NCI-H2029 (cell line): ENCODE results near the gene TP53TG3D.
"Not testable (repeated sequence)": the region's sequence is repeated elsewhere in the genome, so short reads cannot be mapped to it uniquely, and the experiment has no call there.

Experiments used
- DNase-seq: peaks from one replicate; lab custom pipeline; 2025; lab: John Stamatoyannopoulos, UW

TP53TG3D gene, protein sequence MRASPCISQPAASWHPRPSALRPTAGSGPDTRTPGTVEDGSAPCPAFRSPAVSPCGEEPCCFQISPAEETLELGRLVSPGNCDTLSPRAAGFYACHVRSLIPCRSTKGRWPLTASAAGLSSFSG

DNA sequence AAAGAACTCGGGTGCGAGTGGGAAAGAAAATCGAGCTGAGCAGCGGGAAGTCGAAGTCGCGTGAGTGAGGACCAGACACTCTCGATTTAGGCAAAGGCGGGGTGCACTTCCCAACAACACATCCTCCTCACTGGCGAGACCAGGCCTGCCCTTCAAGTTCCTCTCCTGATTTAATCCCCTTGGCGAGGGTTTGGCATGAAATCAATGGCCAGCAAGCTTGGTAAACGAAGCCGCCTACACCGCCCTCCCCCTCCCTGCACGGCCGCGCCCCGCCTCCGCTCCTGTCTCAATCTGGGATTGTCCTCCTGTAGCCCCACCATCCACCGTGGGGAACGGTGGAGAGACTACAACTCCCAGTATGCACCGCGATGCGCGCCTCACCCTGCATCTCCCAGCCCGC, at the start of gene TP53TG3D:
Gene TP53TG3D, plus strand, starts transcription at position 301 of the 400 bp plus-strand sequence. Its CDS starts 68 bp downstream, at position 369.
- DNase-seq, result not testable (repeated sequence)

DNA sequence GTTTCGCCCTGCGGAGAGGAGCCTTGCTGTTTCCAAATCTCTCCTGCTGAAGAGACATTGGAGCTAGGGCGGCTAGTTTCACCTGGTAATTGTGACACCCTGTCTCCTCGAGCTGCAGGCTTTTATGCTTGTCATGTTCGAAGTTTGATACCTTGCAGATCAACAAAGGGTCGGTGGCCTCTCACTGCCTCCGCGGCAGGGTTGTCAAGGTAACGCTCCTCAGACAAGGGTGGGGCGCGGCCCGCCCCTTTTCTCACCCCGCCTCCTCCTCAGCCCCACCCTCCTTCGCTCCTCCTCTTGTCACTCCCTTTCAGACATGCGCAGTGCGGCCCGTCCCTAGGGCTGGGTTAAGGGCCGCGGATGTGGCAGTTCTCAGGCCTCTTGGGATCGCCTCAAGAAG, 421 bp downstream of the TP53TG3D start:
- DNase-seq, result not testable (repeated sequence)

DNA sequence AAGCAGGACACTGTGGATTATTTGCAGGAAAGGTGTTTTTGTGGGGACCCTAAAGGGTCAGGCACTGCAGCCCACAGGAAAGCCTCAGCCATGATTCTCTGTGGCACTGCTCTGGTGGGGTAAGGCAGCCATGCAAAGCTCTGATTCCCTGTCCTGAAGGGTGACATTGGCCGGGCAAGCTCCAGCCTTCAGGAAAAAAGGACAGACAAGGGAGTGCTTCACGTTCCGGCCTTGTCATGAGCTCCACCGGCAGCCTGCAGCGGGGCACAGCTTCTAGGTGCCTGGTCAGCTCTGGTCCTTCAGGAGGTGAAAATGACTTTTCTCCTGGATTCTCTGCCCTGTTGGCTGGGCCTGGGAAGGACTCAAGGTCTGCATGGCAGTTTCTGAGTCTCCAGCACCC, 8.4 kb downstream of the TP53TG3D start:
- DNase-seq, result not testable (repeated sequence)

DNA sequence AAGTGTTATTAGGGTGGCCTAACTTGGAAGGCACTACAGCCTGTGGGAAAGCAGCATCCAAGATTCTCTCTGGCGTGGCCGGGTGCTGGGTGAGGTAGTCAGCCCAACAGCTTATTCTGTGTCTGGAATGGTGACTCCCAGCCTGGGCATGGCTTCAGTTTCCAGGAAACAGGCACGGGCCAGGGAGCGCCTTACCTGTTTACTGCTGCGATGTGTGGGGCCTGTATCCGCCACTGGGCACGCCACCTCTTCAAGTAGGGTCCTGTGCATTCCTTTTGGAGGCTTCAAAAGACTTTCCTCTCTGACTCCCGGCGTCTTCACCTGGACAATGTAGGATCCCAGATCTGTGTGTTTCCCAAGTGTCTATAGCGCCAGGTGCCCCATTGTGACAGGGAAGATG, 10.5 kb downstream of the TP53TG3D start:
- DNase-seq, result not testable (repeated sequence)

DNA sequence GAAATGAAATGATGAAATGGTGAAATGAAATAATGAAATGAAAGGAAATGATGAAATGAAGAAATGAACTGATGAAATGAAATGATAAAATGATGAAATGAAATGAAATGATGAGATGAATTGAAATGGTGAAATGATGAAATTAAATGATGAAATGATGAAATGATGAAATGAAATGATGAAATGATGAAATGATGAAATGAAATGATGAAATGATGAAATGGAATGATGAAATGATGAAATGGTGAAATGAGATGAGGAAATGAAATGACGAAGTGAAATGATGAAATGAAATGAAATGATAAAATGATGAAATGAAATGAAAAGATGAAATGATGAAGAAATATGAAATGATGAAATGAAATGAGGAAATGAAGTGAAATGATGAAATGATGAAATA, 28.8 kb downstream of the TP53TG3D start:
- DNase-seq, result not testable (repeated sequence)

DNA sequence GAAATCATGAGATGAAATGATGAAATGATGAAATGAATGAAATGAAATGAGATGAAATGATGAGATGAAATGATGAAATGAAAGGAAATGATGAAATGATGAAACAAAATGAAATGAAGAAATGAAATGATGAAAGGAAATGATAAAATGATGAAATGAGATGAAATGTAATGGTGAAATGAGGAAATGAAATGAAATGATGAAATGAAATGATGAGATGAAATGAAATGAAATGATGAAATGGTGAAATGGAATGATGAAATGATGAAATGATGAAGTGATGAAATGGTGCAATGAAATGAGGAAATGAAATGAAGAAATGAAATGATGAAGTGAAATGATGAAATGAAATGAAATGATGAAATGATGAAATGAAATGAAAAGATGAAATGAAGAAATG, 29.9 kb downstream of the TP53TG3D start:
- not testable (repeated sequence) for DNase-seq

DNA sequence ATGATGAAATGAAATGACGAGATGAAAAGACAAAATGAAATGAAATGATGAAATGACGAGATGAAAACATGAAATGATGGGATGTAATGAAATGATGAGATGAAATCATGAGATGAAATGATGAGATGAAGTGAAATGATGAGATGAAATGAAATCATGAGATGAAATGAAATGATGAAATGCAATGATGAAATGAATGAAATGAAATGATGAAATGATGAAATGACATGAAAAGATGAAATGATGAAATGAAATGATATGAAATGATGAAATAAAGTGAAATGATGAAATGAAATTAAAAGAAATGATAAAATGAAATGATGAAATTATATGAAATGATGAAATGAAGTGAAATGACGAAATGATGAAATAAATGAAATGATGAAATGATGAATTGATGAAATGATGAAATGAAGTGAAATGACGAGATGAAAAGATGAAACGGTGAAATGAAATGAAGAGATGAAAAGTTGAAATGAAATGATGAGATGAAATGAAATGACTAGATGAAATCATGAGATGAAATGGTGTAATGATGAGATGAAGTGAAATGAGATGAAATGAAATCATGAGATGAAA, 30.9 kb downstream of the TP53TG3D start:
- DNase-seq, result not testable (repeated sequence)

DNA sequence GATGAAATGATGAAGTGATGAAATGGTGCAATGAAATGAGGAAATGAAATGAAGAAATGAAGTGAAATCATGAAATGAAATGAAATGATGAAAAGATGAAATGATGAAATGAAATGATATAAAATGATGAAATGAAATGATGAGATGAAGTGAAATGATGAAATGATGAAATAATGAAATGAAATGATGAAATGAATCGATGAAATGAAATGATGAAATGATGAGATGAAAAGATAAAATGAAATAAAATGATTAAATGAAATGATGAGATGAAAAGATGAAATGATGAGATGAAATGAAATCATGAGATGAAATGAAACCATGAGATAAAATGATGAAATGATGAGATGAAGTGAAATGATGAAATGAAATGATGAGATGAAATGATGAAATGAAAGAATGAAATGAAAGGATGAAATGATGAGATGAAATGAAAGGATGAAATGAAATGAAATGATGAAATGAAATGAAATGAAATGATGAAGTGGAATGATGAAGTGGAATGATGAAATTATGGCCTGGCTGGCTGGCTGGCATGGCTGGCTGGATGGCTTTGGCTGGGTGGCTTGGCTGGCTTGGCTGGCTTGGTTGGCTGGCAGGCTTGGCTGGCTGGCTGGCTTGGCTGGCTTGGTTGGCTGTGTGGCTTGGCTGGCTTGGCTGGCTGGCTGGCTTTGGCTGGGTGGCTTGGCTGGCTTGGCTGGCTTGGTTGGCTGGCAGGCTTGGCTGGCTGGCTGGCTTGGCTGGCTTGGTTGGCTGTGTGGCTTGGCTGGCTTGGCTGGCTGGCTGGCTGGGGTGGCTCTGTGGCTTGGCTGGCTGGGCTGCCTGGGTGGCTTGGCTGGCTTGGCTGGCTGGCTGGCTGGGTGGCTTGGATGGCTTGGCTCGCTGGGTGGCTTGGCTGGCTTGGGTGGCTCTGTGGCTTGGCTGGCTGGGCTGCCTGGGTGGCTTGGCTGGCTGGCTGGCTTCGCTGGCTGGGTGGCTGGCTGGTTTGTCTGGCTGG, 32.0 kb downstream of the TP53TG3D start:
- DNase-seq, result not testable (repeated sequence)

DNA sequence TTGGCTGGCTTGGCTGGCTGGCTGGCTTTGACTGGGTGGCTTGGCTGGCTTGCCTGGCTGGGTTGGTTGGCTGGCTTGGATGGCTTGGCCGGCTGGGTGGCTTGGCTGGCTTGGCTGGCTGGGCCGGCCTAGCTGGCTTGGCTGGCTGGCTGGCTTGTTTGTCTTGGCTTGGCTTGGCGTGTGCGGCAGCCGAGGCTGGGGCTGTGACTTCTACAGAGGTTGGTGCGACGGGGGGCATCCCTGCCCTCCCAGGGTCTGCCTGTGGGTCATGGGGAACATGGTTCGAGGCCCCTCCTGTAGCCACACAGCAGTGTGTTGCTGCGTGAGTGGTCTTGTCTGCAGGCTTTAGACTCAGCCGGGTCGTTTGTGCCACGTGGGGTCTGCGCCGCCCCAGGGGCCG, 33.1 kb downstream of the TP53TG3D start:
- not testable (repeated sequence) for DNase-seq

DNA sequence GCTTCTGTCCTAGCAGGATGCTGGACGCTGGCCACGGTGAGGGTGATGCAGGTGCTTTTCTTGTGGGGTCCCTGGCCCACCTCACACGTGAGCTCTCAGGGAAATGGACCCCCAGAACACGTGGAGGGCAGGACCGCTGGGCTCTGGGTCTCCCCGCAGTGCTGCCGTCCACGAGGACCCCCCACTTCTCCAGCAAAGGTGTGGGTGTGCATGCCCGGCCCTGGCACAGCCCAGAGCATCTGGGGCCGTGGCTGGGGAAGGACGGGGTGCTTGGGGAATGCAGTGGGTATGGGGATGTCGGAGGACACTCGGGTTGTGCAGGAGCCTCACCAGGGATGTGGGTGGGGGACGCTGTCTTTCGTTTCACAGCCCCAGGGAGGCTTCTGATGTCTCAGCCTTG, 34.7 kb downstream of the TP53TG3D start:
- DNase-seq, result not testable (repeated sequence)

DNA sequence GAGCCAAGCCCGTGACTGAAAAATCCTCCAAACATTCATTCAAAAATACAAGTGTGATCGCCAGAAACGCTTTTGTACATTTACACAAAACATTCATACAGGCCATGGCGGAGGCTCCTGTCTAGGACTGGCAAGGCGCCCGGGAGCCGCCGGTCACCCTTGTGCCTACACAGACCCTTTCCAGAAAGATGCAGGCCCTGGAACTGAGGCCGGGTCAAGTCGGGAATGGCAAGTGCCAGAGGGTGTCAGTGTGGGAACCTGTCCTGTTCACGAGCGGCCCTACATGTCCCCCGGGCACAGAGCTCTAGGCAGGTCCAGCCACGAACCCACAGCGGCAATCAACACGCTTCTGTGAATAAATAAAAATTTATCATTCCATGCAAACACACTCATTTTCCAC, 36.1 kb downstream of the TP53TG3D start:
- not testable (repeated sequence) for DNase-seq

DNA sequence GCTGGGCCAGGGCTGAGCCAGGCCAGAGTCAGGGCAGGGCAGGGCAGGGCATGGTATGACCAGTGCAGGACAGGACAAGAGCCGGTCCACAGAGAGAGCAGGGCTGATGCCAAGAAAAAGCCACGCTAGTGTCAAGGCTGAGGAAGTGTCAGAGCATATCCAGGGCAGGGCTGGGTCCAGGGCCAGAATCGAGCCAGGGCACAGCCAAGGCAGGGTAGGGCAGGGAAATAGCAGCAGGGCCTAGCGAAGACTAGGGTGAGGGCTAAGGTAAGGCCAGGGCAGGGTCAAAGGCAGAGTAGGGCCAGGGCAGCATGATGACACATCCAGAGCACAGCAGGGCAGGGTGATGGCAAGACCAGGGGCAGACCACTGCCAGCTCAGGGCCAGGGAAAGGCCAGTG, 49.7 kb downstream of the TP53TG3D start:
- not testable (repeated sequence) for DNase-seq
